ENCODE measurements around the gene GRIN3A.

- TF ChIP-seq EZH2phosphoT487 (conservative IDR thresholded peaks at IDR 0.05; ENCODE audit: low read length) (no peak), CTCF (IDR thresholded peaks at IDR 0.05; ENCODE audit: insufficient read depth, low read length, poor library complexity, severe bottlenecking) (no peak)
Measured at GRCh38 chr9:101569741-101570501, 168.5 kb downstream of the GRIN3A start.
